SK-N-SH (cell line): ENCODE data around the gene BMP2K. TPM values are rescaled to one million over a fixed set of nuclear protein-coding genes. Genes with fewer than 3 reads are reported as not detected.
A peak's percentile ranks its signal among the peaks of the same experiment; 100 is the strongest.

ENCODE experiments used
- CTCF ChIA-PET: fragments of 300-600, 350-600 bp; formaldehyde crosslinking; extraction: SDS; loops from one replicate; lab custom pipeline; 2021; lab: Yijun Ruan, JAX
- POLR2A ChIA-PET: fragments of 350-600 bp; sonication (Branson Sonifier 250); formaldehyde crosslinking; extraction: SDS; loops from one replicate; lab custom pipeline; 2020; ENCODE audit warnings: antibody characterized with exemption, inconsistent platforms; lab: Yijun Ruan, JAX
- DNase-seq: peaks from one replicate; pipeline ENCODE4 v3.0.0; 2012
- H2AFZ ChIP-seq: fragments of 200-600 bp; sonication (generic); 2 replicates; pipeline ENCODE4 v1.8.1; 2016; ENCODE audit warnings: antibody characterized with exemption, mild to moderate bottlenecking, low read depth
- H3F3A ChIP-seq: fragments of 200-600 bp; sonication (generic); replicated peaks from 2 replicates; pipeline ENCODE3; 2016; ENCODE audit warnings: antibody characterized with exemption, mild to moderate bottlenecking; ENCODE audit not compliant: insufficient read depth
- H3K27ac ChIP-seq, 2 experiments: fragments of 200-500 bp in 1 of 2; fragments of 200-600 bp in 1 of 2; sonication (Bioruptor generic) in 1 of 2; sonication (generic), shearing (Covaris generic) in 1 of 2; 2 replicates each; pipeline versions ENCODE4 v1.5.1 to v1.6.1; 2014 to 2016; ENCODE audit warnings: low read depth in 2 of 2, inconsistent platforms in 1 of 2, low read length in 1 of 2, mild to moderate bottlenecking in 1 of 2, mixed read lengths in 1 of 2
- H3K27me3 ChIP-seq: fragments of 200-600 bp; sonication (generic), shearing (Covaris generic); 2 replicates; pipeline ENCODE4 v1.6.1; 2016; ENCODE audit warnings: mixed run types; ENCODE audit not compliant: insufficient read depth
- H3K36me3 ChIP-seq, 2 experiments: fragments of 200-500 bp in 1 of 2; fragments of 200-600 bp in 1 of 2; sonication (Bioruptor generic) in 1 of 2; sonication (generic) in 1 of 2; replicated peaks in 1 of 2; 2 replicates each; pipeline versions ENCODE3 to v1.5.1; 2014 to 2016; ENCODE audit warnings: low read length in 1 of 2, mild to moderate bottlenecking in 1 of 2; ENCODE audit not compliant: insufficient read depth in 2 of 2, control insufficient read depth in 1 of 2
- H3K4me1 ChIP-seq, 2 experiments: fragments of 200-500 bp in 1 of 2; fragments of 200-600 bp in 1 of 2; sonication (Bioruptor generic) in 1 of 2; sonication (generic), shearing (Covaris generic) in 1 of 2; 2 replicates each; pipeline versions ENCODE4 v1.5.1 to v1.6.1; 2014 to 2016; ENCODE audit warnings: low read depth in 1 of 2, low read length in 1 of 2, mixed run types in 1 of 2; ENCODE audit not compliant: insufficient read depth in 2 of 2, control insufficient read depth in 1 of 2
- H3K4me2 ChIP-seq: fragments of 200-600 bp; sonication (generic), shearing (Covaris generic); 2 replicates; pipeline ENCODE4 v1.6.1; 2017; ENCODE audit warnings: mixed run types
- H3K4me3 ChIP-seq, 2 experiments: fragments of 200-500 bp in 1 of 2; fragments of 200-600 bp in 1 of 2; sonication (Bioruptor generic) in 1 of 2; sonication (generic), shearing (Covaris generic) in 1 of 2; 2 replicates each; pipeline versions ENCODE4 v1.5.1 to v1.8.1; 2014 to 2016; ENCODE audit warnings: low read depth in 2 of 2, inconsistent platforms in 1 of 2, low read length in 1 of 2, mild to moderate bottlenecking in 1 of 2, mixed read lengths in 1 of 2, moderate library complexity in 1 of 2
- H3K79me2 ChIP-seq: fragments of 200-600 bp; sonication (generic); 2 replicates; pipeline ENCODE4 v1.8.1; 2017; ENCODE audit warnings: mild to moderate bottlenecking; ENCODE audit not compliant: insufficient read depth
- H3K9ac ChIP-seq: fragments of 200-600 bp; sonication (generic); 2 replicates; pipeline ENCODE4 v1.6.1; 2017; ENCODE audit warnings: mixed run types
- H3K9me2 ChIP-seq: fragments of 200-600 bp; sonication (generic); 2 replicates; pipeline ENCODE4 v1.6.1; 2017; ENCODE audit warnings: mixed run types
- H3K9me3 ChIP-seq: fragments of 200-600 bp; sonication (generic); 2 replicates; pipeline ENCODE4 v1.6.1; 2017; ENCODE audit warnings: mixed run types, mild to moderate bottlenecking, moderate library complexity
- H4K20me1 ChIP-seq: fragments of 200-600 bp; sonication (generic); 2 replicates; pipeline ENCODE4 v1.6.1; 2017; ENCODE audit warnings: mild to moderate bottlenecking, mixed run types; ENCODE audit not compliant: insufficient read depth
- ELF1 ChIP-seq: IDR thresholded peaks from 2 replicates; pipeline ENCODE4 v1.4.0; 2012
- EZH2phosphoT487 ChIP-seq: fragments of 200-600 bp; sonication (generic); IDR thresholded peaks from 2 replicates; pipeline ENCODE4 v1.6.1; 2017; ENCODE audit warnings: low read depth, mixed run types, mild to moderate bottlenecking, antibody characterized with exemption, moderate library complexity, borderline replicate concordance
- FOXJ3 ChIP-seq: sonication (generic); formaldehyde crosslinking; IDR thresholded peaks from 2 replicates; pipeline ENCODE4 v1.5.1; 2020; ENCODE audit warnings: mild to moderate bottlenecking, missing genetic modification reagents
- FOXM1 ChIP-seq: IDR thresholded peaks from 2 replicates; pipeline ENCODE4 v1.4.0; 2012; ENCODE audit warnings: low read depth, mild to moderate bottlenecking
- IRF3 ChIP-seq: fragments of 150-350 bp; IDR thresholded peaks from 2 replicates; pipeline ENCODE4 v1.6.1; 2016; ENCODE audit warnings: mild to moderate bottlenecking, low read depth, low read length
- JUND ChIP-seq: IDR thresholded peaks from 2 replicates; pipeline ENCODE4 v1.4.0; 2012
- NRF1 ChIP-seq: IDR thresholded peaks from 2 replicates; pipeline ENCODE4 v1.6.1; 2012; ENCODE audit warnings: low read depth, mild to moderate bottlenecking, low read length
- PBX3 ChIP-seq: IDR thresholded peaks from 2 replicates; pipeline ENCODE4; 2012
- POLR2AphosphoS5 ChIP-seq: IDR thresholded peaks from 2 replicates; pipeline ENCODE4 v1.6.1; 2012; ENCODE audit warnings: low read depth, low read length
- RAD21 ChIP-seq: IDR thresholded peaks from 2 replicates; pipeline ENCODE4 v1.6.1; 2012; ENCODE audit warnings: mild to moderate bottlenecking, low read length
- RCOR1 ChIP-seq: fragments of 150-350 bp; IDR thresholded peaks from 2 replicates; pipeline ENCODE4 v1.6.1; 2017; ENCODE audit warnings: antibody characterized with exemption, low read length
- RFX5 ChIP-seq: IDR thresholded peaks from 2 replicates; pipeline ENCODE4 v1.6.1; 2012; ENCODE audit warnings: mild to moderate bottlenecking, improper control_type of control experiment, low read length
- RXRA ChIP-seq: IDR thresholded peaks from 2 replicates; pipeline ENCODE4 v1.4.0; 2012; ENCODE audit warnings: low read depth, mild to moderate bottlenecking, borderline replicate concordance
- SIN3A ChIP-seq: IDR thresholded peaks from 2 replicates; pipeline ENCODE4 v1.6.1; 2012; ENCODE audit warnings: low read depth, mild to moderate bottlenecking, low read length, moderate library complexity, borderline replicate concordance
- TEAD4 ChIP-seq: IDR thresholded peaks from 2 replicates; pipeline ENCODE4 v1.4.0; 2012; ENCODE audit warnings: mild to moderate bottlenecking, borderline replicate concordance; ENCODE audit not compliant: insufficient read depth
- USF1 ChIP-seq: IDR thresholded peaks from 2 replicates; pipeline ENCODE4 v1.4.0; 2012; ENCODE audit warnings: low read depth, borderline replicate concordance
- USF2 ChIP-seq: fragments of 150-350 bp; IDR thresholded peaks from 2 replicates; pipeline ENCODE4 v1.6.1; 2017; ENCODE audit warnings: antibody characterized with exemption, low read length, low read depth, borderline replicate concordance
- YY1 ChIP-seq: IDR thresholded peaks from 2 replicates; pipeline ENCODE4 v1.4.0; 2012; ENCODE audit warnings: low read depth, mild to moderate bottlenecking
- ZBTB33 ChIP-seq: IDR thresholded peaks from 2 replicates; pipeline ENCODE4 v1.4.0; 2012; ENCODE audit warnings: low read depth, borderline replicate concordance
- WGBS: methylation state at CpG from one replicate; pipeline ENCODE4 v1.1.6; 2017; ENCODE audit warnings: low lambda C conversion rate; 5-methylcytosine and 5-hydroxymethylcytosine counted together
- polyA plus RNA-seq, 3 experiments: library from polyadenylated mRNA; depleted of rRNA; stranded (reverse); fragments of >200 nt; gene quantifications; 2 replicates each; pipeline ENCODE4 v1.2.3, GENCODE V29; 2012

Gene BMP2K
- polyA plus RNA-seq, 1 of the 3 experiments (the other 2 are of a cell fraction): 7.2 TPM

GRCh38 chr4:78768452-78769180, 7.5 kb upstream of the BMP2K start:
- Histone ChIP-seq H3K4me1 (no peaks in the 10 kb centered on the region; a peak in 2 of 4 replicates), H3K9me3 (no peaks in the 10 kb centered on the region), H3K27ac (peak overlapping the region in 1 of 2 experiments; percentile 48; a peak in 1 of 4 replicates), H2AFZ (0 out of 2 replicates have a peak overlapping the region, but pooled peaks have one; percentile 32), H3K4me2 (no peak overlapping the region), H4K20me1 (no peaks in the 10 kb centered on the region), H3K4me3 (no peak overlapping the region), H3K9ac (no peak overlapping the region), H3K9me2 (no peaks in the 10 kb centered on the region), H3K36me3 (no peaks in the 10 kb centered on the region), H3K27me3 (no peaks in the 10 kb centered on the region), H3F3A (peaks cover 29% of the 10 kb centered on the region), H3K79me2 (no peaks in the 10 kb centered on the region)
- CTCF ChIA-PET: interaction anchor here (1.1 kb wide), 1 partner anchor 809 kb away, joined by 3 read pairs; no protein-coding TSS in a partner anchor
- POLR2A ChIA-PET: no interaction called here
- TF ChIP-seq FOXM1 (no peak), EZH2phosphoT487 (no peak), FOXJ3 (CRISPR knock-in tag) (no peak), POLR2AphosphoS5 (no peak), USF1 (no peak), RFX5 (no peak), RXRA (no peak), PBX3 (no peak), RCOR1 (no peak)
- WGBS: 78% methylated on average over 12 of the region's 12 CpGs
- DNase-seq: no peak

GRCh38 chr4:78770091-78770642, 6.0 kb upstream of the BMP2K start:
- Histone ChIP-seq H4K20me1 (no peaks in the 10 kb centered on the region), H3F3A (peaks cover 23% of the 10 kb centered on the region), H3K79me2 (no peaks in the 10 kb centered on the region), H3K36me3 (no peaks in the 10 kb centered on the region), H3K4me2 (no peak overlapping the region), H3K9ac (no peak overlapping the region), H3K9me3 (no peaks in the 10 kb centered on the region), H2AFZ (no peak overlapping the region), H3K9me2 (no peaks in the 10 kb centered on the region), H3K27me3 (no peaks in the 10 kb centered on the region), H3K4me1 (no peaks in the 10 kb centered on the region; a peak in 2 of 4 replicates), H3K4me3 (no peak overlapping the region), H3K27ac (peak overlapping the region in 1 of 2 experiments; percentile 48; a peak in 2 of 4 replicates)
- CTCF ChIA-PET: no interaction called here
- POLR2A ChIA-PET: no interaction called here
- DNase-seq: no peak
- 98% methylated on average over 3 of the region's 3 CpGs for WGBS
- TF ChIP-seq NRF1 (no peak), ELF1 (no peak), RCOR1 (no peak), ZBTB33 (no peak), YY1 (no peak), IRF3 (no peak), USF2 (no peak), RXRA (no peak), POLR2AphosphoS5 (no peak), PBX3 (no peak), JUND (no peak), SIN3A (no peak), FOXM1 (no peak), RAD21 (no peak), TEAD4 (no peak)
